Measurements from ENCODE around the gene ALDH9A1.
"Not testable (repeated sequence)": the region's sequence is repeated elsewhere in the genome, so short reads cannot be mapped to it uniquely, and the experiment has no call there.

ALDH9A1 gene

DNA sequence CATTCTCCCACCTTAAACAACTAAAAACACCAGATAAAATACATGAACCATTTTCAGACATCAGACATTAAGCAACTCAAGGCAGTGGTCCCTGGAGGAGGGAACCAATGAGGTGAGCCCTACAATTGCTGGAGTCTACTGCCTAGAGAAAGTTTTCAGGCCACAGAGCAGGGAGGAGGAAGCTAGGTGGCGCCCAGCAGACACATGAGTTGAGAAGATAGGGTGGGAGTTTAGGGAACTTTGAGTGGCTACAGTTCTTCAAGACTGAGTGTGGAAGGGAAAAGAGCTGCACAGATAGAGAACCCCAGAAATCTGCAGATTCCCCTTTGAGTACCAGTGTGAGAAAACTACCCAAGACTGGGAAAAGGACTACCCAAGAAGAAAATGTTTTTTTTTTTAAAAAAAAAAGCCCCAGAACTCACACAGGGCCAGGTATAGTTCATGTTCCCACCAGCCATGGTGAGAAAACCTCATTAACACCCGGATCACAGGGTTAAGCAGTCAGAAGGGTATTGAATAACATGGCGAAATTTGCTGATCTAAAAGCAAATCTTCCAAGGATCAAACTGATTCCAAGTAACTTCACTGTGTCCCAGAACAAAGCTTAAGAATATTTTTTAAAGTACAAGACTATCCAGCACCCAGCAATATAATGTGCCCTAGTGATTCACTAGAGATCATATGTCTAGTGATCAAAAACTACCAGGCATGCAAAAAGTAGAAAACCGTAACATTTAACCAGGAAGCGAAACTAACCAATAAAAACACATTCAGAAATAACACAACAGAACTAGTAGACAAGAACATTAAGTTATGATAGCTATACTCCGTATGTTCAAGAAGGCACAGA lies 12.0 kb downstream of the ALDH9A1 start:
- no peak for DNase-seq

DNA sequence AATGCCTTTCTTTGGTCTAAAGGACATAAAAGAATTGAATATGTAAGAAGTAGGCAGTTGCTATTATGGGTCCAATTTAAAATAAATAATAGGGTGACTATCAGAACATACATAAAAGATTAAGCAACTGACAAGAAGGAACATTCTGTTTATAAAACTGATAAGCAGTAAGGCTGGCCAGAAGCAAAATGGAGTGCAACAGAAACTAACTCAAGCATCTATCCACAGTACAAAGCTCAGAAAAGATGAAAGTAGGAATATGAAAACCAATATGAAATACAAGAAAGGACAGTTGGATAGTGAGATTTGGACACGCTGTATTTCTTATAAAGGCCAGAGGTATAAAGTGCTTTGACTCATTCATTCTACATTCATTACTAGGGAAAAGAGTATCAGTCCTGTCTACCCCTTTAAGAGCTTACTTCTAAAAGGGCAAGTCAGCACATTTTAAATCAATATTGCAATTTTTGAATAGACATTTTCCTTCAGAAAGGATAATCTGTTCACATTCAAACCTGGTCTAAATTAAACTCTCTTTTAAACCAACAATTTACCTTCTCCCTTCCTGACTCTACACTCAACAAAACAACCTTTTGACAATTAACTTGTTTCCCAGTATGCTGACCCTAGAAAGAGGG lies 14.4 kb downstream of the ALDH9A1 start:
- DNase-seq, result no peak

DNA sequence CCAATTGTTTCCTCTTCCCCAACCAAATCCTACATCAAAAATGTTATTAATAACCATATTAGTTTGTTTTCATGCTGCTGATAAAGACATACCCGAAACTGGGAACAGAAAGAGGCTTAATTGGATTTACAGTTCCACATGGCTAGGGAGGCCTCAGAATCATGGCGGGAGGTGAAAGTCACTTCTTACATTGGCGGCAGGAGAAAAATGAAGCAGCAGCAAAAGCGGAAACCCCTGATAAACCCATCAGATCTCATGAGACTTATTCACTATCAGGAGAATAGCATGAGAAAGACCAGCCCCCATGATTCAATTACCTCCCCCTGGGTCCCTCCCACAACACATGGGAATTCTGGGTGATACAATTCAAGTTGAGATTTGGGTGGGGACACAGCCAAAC lies 17.6 kb downstream of the ALDH9A1 start:
- DNase-seq, result not testable (repeated sequence)

GRCh38 chr1:165680303-165680702 lies 18.1 kb downstream of the ALDH9A1 start:
- no peak for DNase-seq

- DNase-seq, result no peak
Measured at GRCh38 chr1:165679282-165680036, 18.9 kb downstream of the ALDH9A1 start.

DNA sequence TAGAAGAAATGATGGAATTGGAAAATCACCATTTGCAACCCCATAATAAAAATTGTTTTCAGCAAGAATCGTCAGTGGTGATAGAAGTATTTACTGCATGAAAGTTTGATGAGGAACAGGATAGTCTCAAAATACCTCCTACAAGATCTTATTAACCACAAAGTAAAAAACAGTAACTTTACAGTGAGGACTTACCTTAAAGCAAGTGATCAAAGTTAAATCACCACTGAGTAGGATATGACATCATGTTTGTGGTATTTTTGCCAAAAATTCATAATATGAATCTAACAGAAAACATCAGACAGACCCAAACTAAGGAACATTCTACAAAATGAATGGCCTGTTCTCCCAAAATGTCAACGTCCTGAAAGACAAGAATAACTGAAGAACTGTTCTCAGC lies 19.9 kb downstream of the ALDH9A1 start:
- no peak for DNase-seq

- DNase-seq, result no peak
Measured at GRCh38 chr1:165675794-165676193, 22.6 kb downstream of the ALDH9A1 start.

DNA sequence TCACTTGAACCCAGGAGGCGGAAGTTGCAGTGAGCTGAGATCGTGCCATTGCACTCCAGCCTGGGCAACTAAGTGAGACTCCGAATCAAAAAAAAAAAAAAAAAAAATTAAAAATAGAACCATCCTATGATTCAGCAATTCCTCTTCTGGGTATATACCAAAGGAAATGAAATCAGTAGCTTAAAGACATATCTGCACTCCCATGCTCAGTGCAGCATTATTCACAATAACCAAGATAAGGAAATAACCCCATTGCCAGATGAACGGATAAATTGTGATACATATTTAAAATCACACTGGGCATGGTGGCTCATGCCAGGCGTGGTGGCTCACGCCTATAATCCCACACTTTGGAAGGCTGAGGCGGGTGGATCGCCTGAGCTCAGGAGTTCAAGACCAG lies 23.8 kb downstream of the ALDH9A1 start:
- DNase-seq, result no peak

GRCh38 chr1:165671526-165671925 lies 26.8 kb downstream of the ALDH9A1 start:
- no peak for DNase-seq

GRCh38 chr1:165668184-165668583 lies 30.2 kb downstream of the ALDH9A1 start:
- DNase-seq, result no peak

- DNase-seq, result no peak
Measured at GRCh38 chr1:165666152-165666825, 32.1 kb downstream of the ALDH9A1 start.

GRCh38 chr1:165662186-165662585 lies 36.2 kb downstream of the ALDH9A1 start:
- no peak for DNase-seq

- DNase-seq, result no peak
Measured at GRCh38 chr1:165661703-165662102, 36.7 kb downstream of the ALDH9A1 start.

GRCh38 chr1:165659581-165659895 lies 38.8 kb downstream of the ALDH9A1 start:
- no peak for DNase-seq

- not testable (repeated sequence) for DNase-seq
Measured at GRCh38 chr1:165658766-165659580, 39.4 kb downstream of the ALDH9A1 start.

DNA sequence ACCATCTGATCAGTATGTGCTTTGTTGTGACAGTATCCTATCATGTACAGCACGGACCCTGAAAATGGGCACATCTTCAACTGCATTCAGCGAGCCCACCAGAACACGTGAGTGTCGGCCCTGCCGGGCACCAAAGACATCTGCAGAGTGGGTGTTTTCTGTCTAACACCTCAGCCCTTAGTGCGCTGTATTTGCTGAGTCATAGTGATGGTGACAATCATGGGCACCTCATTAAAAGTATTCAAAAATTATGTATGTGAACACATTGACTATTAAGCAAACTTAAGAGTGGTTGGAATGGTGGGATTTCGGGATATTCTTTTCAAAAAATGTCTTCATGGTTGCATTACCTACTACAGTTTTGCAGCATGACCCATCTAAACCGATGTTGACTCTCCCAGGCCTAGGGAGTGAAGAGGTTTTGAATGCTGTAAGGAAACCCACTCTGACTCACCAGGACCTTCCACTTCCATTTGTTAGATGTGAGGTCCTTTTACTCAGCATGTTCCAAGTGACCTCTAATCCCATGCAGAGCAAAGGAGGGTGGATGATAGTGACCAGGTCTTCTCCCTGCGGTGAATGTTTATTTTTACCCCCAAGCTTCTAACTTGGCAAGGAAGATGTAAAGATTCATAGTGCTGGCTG lies 47.3 kb downstream of the ALDH9A1 start:
- no peak for DNase-seq

- no peak for DNase-seq
Measured at GRCh38 chr1:165648919-165649572, 49.3 kb downstream of the ALDH9A1 start.

- DNase-seq, result no peak
Measured at GRCh38 chr1:165647970-165648369, 50.4 kb downstream of the ALDH9A1 start.

DNA sequence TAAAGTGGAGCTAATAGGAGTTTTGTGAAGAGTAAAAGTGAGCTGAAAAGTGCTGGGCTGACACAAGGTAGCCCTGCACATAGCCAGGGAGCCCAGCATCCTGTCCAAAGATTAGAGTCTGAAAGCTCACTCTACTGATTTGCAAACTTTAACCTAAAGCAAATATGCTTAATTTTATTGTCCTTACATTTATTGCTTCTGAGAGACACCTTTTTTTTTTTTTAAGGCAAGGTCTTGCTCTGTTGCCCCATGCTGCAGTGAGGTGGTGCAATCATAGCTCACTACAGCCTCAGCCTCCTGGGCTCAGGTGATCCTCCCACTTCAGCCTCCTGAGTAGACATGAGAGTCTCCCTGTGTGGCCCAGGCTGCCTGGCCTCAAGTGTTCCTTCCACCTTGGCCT lies 50.8 kb downstream of the ALDH9A1 start:
- DNase-seq, result no peak

DNA sequence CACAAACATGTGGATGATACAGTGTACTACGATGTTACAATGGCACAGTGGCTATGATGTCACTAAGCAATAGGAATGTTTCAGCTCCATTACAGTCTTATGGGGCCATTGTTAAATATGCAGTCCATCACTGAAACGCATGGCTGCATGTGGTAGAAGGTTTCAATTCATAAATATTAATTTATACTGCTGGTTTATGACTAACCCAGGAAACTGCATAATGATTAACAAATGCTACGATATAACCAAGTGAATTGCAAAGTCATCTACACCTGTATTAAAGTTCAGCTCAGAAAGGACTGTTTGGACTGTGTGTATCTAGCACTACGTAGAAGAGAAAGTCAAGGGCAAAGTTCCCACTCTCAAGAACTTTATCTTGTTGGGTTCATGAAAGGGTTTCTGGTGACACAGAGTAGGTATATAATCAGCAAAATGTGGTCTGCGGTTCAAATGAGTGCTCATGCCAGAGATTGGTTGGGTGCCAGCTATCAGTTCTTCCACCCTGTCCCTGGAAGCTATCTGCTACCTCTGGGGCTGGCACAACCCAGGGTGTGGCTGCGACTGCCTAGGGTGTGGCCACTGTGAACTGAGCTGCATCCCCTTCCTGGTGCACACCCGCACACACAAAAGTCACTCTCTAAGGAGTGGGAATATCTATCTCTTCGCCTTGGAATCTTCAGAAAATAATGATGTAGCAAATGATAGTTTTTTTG lies 52.6 kb downstream of the ALDH9A1 start:
- no peak for DNase-seq
